Sigmoid colon (tissue), 7 donors: ENCODE data around the gene CCDC71. TPM values are rescaled to one million over a fixed set of nuclear protein-coding genes. Genes with fewer than 3 reads are reported as not detected.

Experiments used
- DNase-seq: peaks from one replicate; pipeline ENCODE4 v3.0.0-alpha.2; 2019
- H3K27ac ChIP-seq, 4 donors: fragments of 200-600 bp; sonication (generic); one replicate each; pipeline ENCODE4 v1.5.1; 2016 to 2019; ENCODE audit warnings: mild to moderate bottlenecking in 1 of 4
- H3K27me3 ChIP-seq, 3 donors: fragments of 200-600 bp; sonication (generic); one replicate each; pipeline ENCODE4 v1.5.1; 2019; ENCODE audit warnings: mild to moderate bottlenecking in 1 of 3
- H3K36me3 ChIP-seq, 4 donors: fragments of 200-600 bp; sonication (generic); one replicate each; pipeline ENCODE4 v1.5.1; 2016 to 2019
- H3K4me1 ChIP-seq, 4 donors: fragments of 200-600 bp; sonication (generic); one replicate each; pipeline ENCODE4 v1.5.1; 2017 to 2019
- H3K4me3 ChIP-seq, 4 donors: fragments of 200-600 bp; sonication (generic); one replicate each; pipeline ENCODE4 v1.5.1; 2017 to 2019; ENCODE audit warnings: mild to moderate bottlenecking in 2 of 4, moderate library complexity in 1 of 4
- H3K9me3 ChIP-seq, 4 donors: fragments of 200-600 bp in 3 of 4; sonication (generic) in 3 of 4; one replicate each; pipeline versions ENCODE4 v1.5.1 to v1.6.1; 2013 to 2019
- EP300 ChIP-seq, 4 donors: sonication (generic); formaldehyde crosslinking; IDR thresholded peaks; one replicate each; pipeline ENCODE4 v1.6.1; 2017; ENCODE audit warnings: antibody characterized with exemption in 4 of 4
- POLR2A ChIP-seq, 2 donors: fragments of 450-650 bp; IDR thresholded peaks; one replicate each; pipeline ENCODE4 v1.6.1; 2016; ENCODE audit warnings: antibody characterized with exemption in 2 of 2, mild to moderate bottlenecking in 2 of 2, moderate library complexity in 2 of 2
- POLR2AphosphoS5 ChIP-seq, 4 donors: sonication (generic); formaldehyde crosslinking; IDR thresholded peaks; one replicate each; pipeline ENCODE4 v1.6.1; 2017; ENCODE audit warnings: antibody characterized with exemption in 4 of 4
- WGBS, 2 donors: extraction: QIAGEN DNeasy Blood & Tissue Kit; methylation state at CpG; one replicate each; pipeline ENCODE4 v1.1.7; 2013; 5-methylcytosine and 5-hydroxymethylcytosine counted together
- intact Hi-C: fragments of 100-400 bp; cut with DNase I; formaldehyde crosslinking; loops from one replicate; pipeline ENCODE4 v1.15.1; 2023
- polyA plus RNA-seq, 3 donors: library from polyadenylated mRNA; stranded (reverse); fragments of 200-250 nt; gene quantifications; one replicate each; pipeline ENCODE4 v1.2.3, GENCODE V29; 2013
- total RNA-seq, 4 donors: library from RNA; depleted of rRNA; stranded (reverse); fragments of >200 nt; gene quantifications; one replicate each; pipeline ENCODE4 v1.1.0, GENCODE V29; 2016
- TF ChIP-seq, protein P1 (sequence below), 4 experiments: fragments of 450-650 bp in 3 of 4; fragments of 200-600 bp in 1 of 4; IDR thresholded peaks; one replicate each; pipeline ENCODE4 v1.5.1; 2016 to 2019; ENCODE audit warnings: antibody characterized with exemption in 4 of 4, mild to moderate bottlenecking in 3 of 4, moderate library complexity in 2 of 4
- donor health status: healthy with polysubstance abuse.
- donor health status: Bipolar disorder and iron deficiency.
- donor health status: healthy.

The CCDC71 gene
- total and polyA plus RNA-seq, 7 donors = 12.5 to 27.3 (median 15.6) TPM

- DNase-seq = peak; percentile 98
- TF ChIP-seq POLR2AphosphoS5 (IDR thresholded peaks at IDR 0.05) = peak; percentile 72 to 94 (median 75)
- TF ChIP-seq, protein P1, sequence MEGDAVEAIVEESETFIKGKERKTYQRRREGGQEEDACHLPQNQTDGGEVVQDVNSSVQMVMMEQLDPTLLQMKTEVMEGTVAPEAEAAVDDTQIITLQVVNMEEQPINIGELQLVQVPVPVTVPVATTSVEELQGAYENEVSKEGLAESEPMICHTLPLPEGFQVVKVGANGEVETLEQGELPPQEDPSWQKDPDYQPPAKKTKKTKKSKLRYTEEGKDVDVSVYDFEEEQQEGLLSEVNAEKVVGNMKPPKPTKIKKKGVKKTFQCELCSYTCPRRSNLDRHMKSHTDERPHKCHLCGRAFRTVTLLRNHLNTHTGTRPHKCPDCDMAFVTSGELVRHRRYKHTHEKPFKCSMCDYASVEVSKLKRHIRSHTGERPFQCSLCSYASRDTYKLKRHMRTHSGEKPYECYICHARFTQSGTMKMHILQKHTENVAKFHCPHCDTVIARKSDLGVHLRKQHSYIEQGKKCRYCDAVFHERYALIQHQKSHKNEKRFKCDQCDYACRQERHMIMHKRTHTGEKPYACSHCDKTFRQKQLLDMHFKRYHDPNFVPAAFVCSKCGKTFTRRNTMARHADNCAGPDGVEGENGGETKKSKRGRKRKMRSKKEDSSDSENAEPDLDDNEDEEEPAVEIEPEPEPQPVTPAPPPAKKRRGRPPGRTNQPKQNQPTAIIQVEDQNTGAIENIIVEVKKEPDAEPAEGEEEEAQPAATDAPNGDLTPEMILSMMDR (IDR thresholded peaks at IDR 0.05) = no peak
Measured at GRCh38 chr3:49199239-49199899, 33.2 kb upstream of the CCDC71 start.

DNA sequence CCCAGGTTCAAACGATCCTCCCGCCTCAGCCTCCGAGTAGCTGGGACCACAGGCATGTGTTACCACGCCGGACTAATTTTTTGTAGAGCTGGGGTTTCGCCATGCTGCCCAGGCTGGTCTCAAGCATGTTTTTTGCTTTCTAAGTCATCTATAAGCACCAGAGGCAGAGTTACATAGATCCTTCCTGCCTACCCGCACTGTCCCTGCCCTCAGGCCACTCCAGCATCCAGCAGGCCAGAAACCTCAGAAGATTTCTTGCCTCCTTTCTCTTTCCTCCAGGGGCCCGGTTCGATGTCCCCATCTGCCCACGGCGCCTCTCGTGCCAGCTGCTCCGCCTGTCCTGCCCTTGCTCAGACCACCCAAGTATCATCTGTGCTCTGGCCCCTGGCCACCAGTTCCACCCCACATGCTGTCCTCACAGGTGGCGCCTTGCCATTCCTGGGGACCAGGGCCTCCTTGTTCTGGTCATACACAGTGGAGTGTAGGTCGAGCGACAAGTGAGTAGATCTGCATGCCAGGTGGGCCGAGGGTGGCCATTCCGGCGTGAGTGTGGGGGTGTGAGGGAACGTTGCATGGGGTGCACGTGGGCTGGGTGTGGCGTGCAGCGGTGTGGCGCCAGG, 32.6 kb upstream of the CCDC71 start:
- intact Hi-C loops = loop anchor here (2.0 kb wide), 2 partner anchors 28 to 78 kb away; partner anchors contain the start of genes C3orf62 and KLHDC8B
- no peaks in the 10 kb centered on the region for H3K27me3 ChIP-seq
- H3K4me1 ChIP-seq = peaks cover 0 to 16% (median 10%) of the 10 kb centered on the region in 4 donors
- H3K9me3 ChIP-seq = no peaks in the 10 kb centered on the region
- TF ChIP-seq, protein P1 (IDR thresholded peaks at IDR 0.05) = no peak
- TF ChIP-seq POLR2A (IDR thresholded peaks at IDR 0.05) = no peak
- TF ChIP-seq POLR2AphosphoS5 (IDR thresholded peaks at IDR 0.05) = no peak
- TF ChIP-seq EP300 (IDR thresholded peaks at IDR 0.05) = no peak
- WGBS, 2 donors = 77 to 82% methylated on average over 24 of the region's 24 CpGs
- no peaks in the 10 kb centered on the region for H3K36me3 ChIP-seq
- H3K27ac ChIP-seq = peak overlapping the region; percentile 61 to 88 (median 70)
- H3K4me3 ChIP-seq = peak overlapping the region in 3 of 4 donors; percentile 37 to 68 (median 46)
- DNase-seq = no peak

More at GRCh38 chr3:49199239-49199899, 33.2 kb upstream of the CCDC71 start:
- intact Hi-C loops = loop anchor here (2.0 kb wide), 2 partner anchors 29 to 77 kb away; partner anchors contain the start of genes C3orf62 and KLHDC8B
- no peaks in the 10 kb centered on the region for H3K27me3 ChIP-seq
- H3K27ac ChIP-seq = peak overlapping the region; percentile 67 to 88 (median 71)
- peak overlapping the region; percentile 31 to 68 (median 42) for H3K4me3 ChIP-seq
- H3K36me3 ChIP-seq = no peaks in the 10 kb centered on the region
- 38 to 44% methylated on average over 53 of the region's 53 CpGs for WGBS, 2 donors
- H3K9me3 ChIP-seq = no peaks in the 10 kb centered on the region
- peaks cover 0 to 16% (median 10%) of the 10 kb centered on the region in 4 donors for H3K4me1 ChIP-seq

- H3K9me3 ChIP-seq = no peaks in the 10 kb centered on the region
- H3K27ac ChIP-seq = peak overlapping the region in 1 of 4 donors; percentile 88
- DNase-seq = no peak
- 83 to 86% methylated on average over 3 of the region's 3 CpGs for WGBS, 2 donors
- H3K4me3 ChIP-seq = no peak overlapping the region
- TF ChIP-seq, protein P1 (IDR thresholded peaks at IDR 0.05) = no peak
- TF ChIP-seq POLR2AphosphoS5 (IDR thresholded peaks at IDR 0.05) (no peak), POLR2A (IDR thresholded peaks at IDR 0.05) (no peak), EP300 (IDR thresholded peaks at IDR 0.05) (no peak)
- H3K4me1 ChIP-seq = peaks cover 0 to 16% (median 10%) of the 10 kb centered on the region in 4 donors
- H3K36me3 ChIP-seq = no peaks in the 10 kb centered on the region
- intact Hi-C loops = loop anchor here (2.0 kb wide), 2 partner anchors 27 to 79 kb away; partner anchors contain the start of genes C3orf62 and KLHDC8B
- no peaks in the 10 kb centered on the region for H3K27me3 ChIP-seq
Measured at GRCh38 chr3:49198161-49198560, 32.0 kb upstream of the CCDC71 start.

DNA sequence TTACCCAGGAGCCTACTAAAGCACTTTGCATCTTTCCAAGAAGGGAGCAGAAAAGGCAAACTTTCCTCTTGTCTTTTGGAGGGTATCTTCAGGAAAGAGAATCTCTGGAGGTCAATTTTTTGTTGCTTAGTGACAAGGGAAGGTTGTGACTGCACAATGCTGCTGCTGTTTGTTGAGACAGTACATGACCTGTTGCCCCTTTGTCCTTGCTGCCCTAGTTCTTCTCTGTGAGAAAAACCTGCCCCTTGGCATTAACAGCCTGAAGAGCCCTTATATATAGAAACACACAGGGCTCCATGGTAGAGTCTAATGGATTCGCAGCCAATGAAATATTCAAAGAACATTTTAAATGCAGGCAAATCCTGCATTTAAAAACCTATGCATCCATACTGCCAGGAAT, 25.6 kb upstream of the CCDC71 start:
- H3K27ac ChIP-seq = no peak overlapping the region
- no peak for DNase-seq
- no peaks in the 10 kb centered on the region for H3K27me3 ChIP-seq
- 90 to 96% methylated on average over 1 of the region's 1 CpG for WGBS, 2 donors
- H3K4me1 ChIP-seq = no peaks in the 10 kb centered on the region
- no peak overlapping the region for H3K4me3 ChIP-seq
- TF ChIP-seq, protein P1 (IDR thresholded peaks at IDR 0.05) = no peak
- TF ChIP-seq POLR2A (IDR thresholded peaks at IDR 0.05) = no peak
- TF ChIP-seq EP300 (IDR thresholded peaks at IDR 0.05) = no peak
- TF ChIP-seq POLR2AphosphoS5 (IDR thresholded peaks at IDR 0.05) = no peak
- H3K9me3 ChIP-seq = no peaks in the 10 kb centered on the region
- no peaks in the 10 kb centered on the region for H3K36me3 ChIP-seq
- intact Hi-C loops = no loop called here
